BLaER1 (cell line): Measurements from ENCODE around the gene RGSL1.
"Not testable (repeated sequence)": the region's sequence is repeated elsewhere in the genome, so short reads cannot be mapped to it uniquely, and the experiment has no call there.

Experiments used
- H3K27ac ChIP-seq: shearing (Covaris generic); formaldehyde crosslinking; 2 replicates; pipeline ENCODE4 v1.8.1; 2022
- H3K27me3 ChIP-seq: shearing (Covaris generic); formaldehyde crosslinking; 2 replicates; pipeline ENCODE4 v1.8.1; 2022
- H3K36me3 ChIP-seq: shearing (Covaris generic); formaldehyde crosslinking; 2 replicates; pipeline ENCODE4 v1.8.1; 2022
- H3K4me1 ChIP-seq: shearing (Covaris generic); formaldehyde crosslinking; 2 replicates; pipeline ENCODE4 v1.8.1; 2022
- H3K4me2 ChIP-seq: shearing (Covaris generic); formaldehyde crosslinking; 2 replicates; pipeline ENCODE4 v1.8.1; 2022
- H3K4me3 ChIP-seq: shearing (Covaris generic); formaldehyde crosslinking; 2 replicates; pipeline ENCODE4 v1.8.1; 2022
- H3K9ac ChIP-seq: shearing (Covaris generic); formaldehyde crosslinking; 2 replicates; pipeline ENCODE4 v1.8.1; 2022
- H3K9me3 ChIP-seq: shearing (Covaris generic); formaldehyde crosslinking; 2 replicates; pipeline ENCODE4 v1.8.1; 2022
- H4K20me1 ChIP-seq: shearing (Covaris generic); formaldehyde crosslinking; 2 replicates; pipeline ENCODE4 v1.8.1; 2022
- Cebpa-rat ChIP-seq: shearing (Covaris generic); IDR thresholded peaks from 2 replicates; pipeline ENCODE4 v1.8.1; 2022

The RGSL1 gene

GRCh38 chr1:182444497-182444896 is 5.4 kb upstream of the RGSL1 start:
- Histone ChIP-seq H3K4me3 (no peak overlapping the region), H3K9me3 (peaks cover 11% of the 10 kb centered on the region; the same call in 1 of the 2 replicates), H3K4me1 (peaks cover 40% of the 10 kb centered on the region), H3K9ac (no peak overlapping the region), H3K36me3 (no peaks in the 10 kb centered on the region), H3K27me3 (no peaks in the 10 kb centered on the region), H3K27ac (no peak overlapping the region), H4K20me1 (no peaks in the 10 kb centered on the region), H3K4me2 (peak overlapping the region; percentile 43; the same call in 1 of the 2 replicates)
- TF ChIP-seq Cebpa-rat, result no peak

GRCh38 chr1:182446033-182446669 is 3.8 kb upstream of the RGSL1 start:
- H3K27ac ChIP-seq, result peak overlapping the region; percentile 43; the same call in 1 of the 2 replicates
- H3K4me1 ChIP-seq, result peaks cover 35% of the 10 kb centered on the region
- no peaks in the 10 kb centered on the region for H4K20me1 ChIP-seq
- no peak overlapping the region for H3K4me3 ChIP-seq
- no peaks in the 10 kb centered on the region for H3K27me3 ChIP-seq
- H3K9me3 ChIP-seq, result no peaks in the 10 kb centered on the region
- no peaks in the 10 kb centered on the region for H3K36me3 ChIP-seq
- TF ChIP-seq Cebpa-rat, result no peak
- H3K4me2 ChIP-seq, result peak overlapping the region; percentile 43
- 0 out of 2 replicates have a peak overlapping the region, but pooled peaks have one; percentile 55 for H3K9ac ChIP-seq

GRCh38 chr1:182447124-182447523 is 2.8 kb upstream of the RGSL1 start:
- not testable (repeated sequence) for H4K20me1 ChIP-seq, H3K27ac ChIP-seq, H3K27me3 ChIP-seq, H3K4me2 ChIP-seq, H3K4me3 ChIP-seq, H3K36me3 ChIP-seq, H3K9ac ChIP-seq, H3K9me3 ChIP-seq
- peaks cover 26% of the 10 kb centered on the region for H3K4me1 ChIP-seq

- Histone ChIP-seq H3K27ac (no peak overlapping the region), H3K27me3 (no peaks in the 10 kb centered on the region), H3K36me3 (no peaks in the 10 kb centered on the region), H3K4me3 (no peak overlapping the region), H3K9me3 (no peaks in the 10 kb centered on the region), H4K20me1 (no peaks in the 10 kb centered on the region), H3K9ac (no peak overlapping the region), H3K4me2 (no peak overlapping the region), H3K4me1 (peaks cover 22% of the 10 kb centered on the region)
- TF ChIP-seq Cebpa-rat, result no peak
Measured at GRCh38 chr1:182447660-182448059, 2.3 kb upstream of the RGSL1 start.

GRCh38 chr1:182453631-182454030 is 3.7 kb downstream of the RGSL1 start:
- Histone ChIP-seq H3K36me3 (no peaks in the 10 kb centered on the region), H3K4me2 (no peak overlapping the region), H3K9me3 (no peaks in the 10 kb centered on the region), H3K27me3 (no peaks in the 10 kb centered on the region), H3K9ac (no peak overlapping the region), H3K27ac (no peak overlapping the region), H3K4me3 (no peak overlapping the region), H4K20me1 (no peaks in the 10 kb centered on the region), H3K4me1 (no peaks in the 10 kb centered on the region)
- TF ChIP-seq Cebpa-rat, result no peak

GRCh38 chr1:182457844-182458243 is 7.9 kb downstream of the RGSL1 start:
- H3K4me1 ChIP-seq, result no peaks in the 10 kb centered on the region
- H3K27ac ChIP-seq, result no peak overlapping the region
- H3K36me3 ChIP-seq, result no peaks in the 10 kb centered on the region
- H3K27me3 ChIP-seq, result no peaks in the 10 kb centered on the region
- no peak for TF ChIP-seq Cebpa-rat
- no peaks in the 10 kb centered on the region for H4K20me1 ChIP-seq
- no peak overlapping the region for H3K4me2 ChIP-seq
- no peak overlapping the region for H3K9ac ChIP-seq
- H3K4me3 ChIP-seq, result no peak overlapping the region
- H3K9me3 ChIP-seq, result peaks cover 1% of the 10 kb centered on the region; the same call in 1 of the 2 replicates

- Histone ChIP-seq H4K20me1 (no peaks in the 10 kb centered on the region), H3K27me3 (no peaks in the 10 kb centered on the region), H3K9ac (no peak overlapping the region), H3K4me3 (no peak overlapping the region), H3K27ac (no peak overlapping the region), H3K9me3 (peaks cover 9% of the 10 kb centered on the region; the same call in 1 of the 2 replicates), H3K4me2 (no peak overlapping the region), H3K4me1 (no peaks in the 10 kb centered on the region), H3K36me3 (no peaks in the 10 kb centered on the region)
- TF ChIP-seq Cebpa-rat, result no peak
Measured at GRCh38 chr1:182459949-182460348, 10.0 kb downstream of the RGSL1 start.

GRCh38 chr1:182460550-182460951 is 10.6 kb downstream of the RGSL1 start:
- Histone ChIP-seq H3K36me3 (no peaks in the 10 kb centered on the region), H3K4me2 (no peak overlapping the region), H3K9me3 (peaks cover 9% of the 10 kb centered on the region; the same call in 1 of the 2 replicates), H3K9ac (no peak overlapping the region), H3K4me3 (no peak overlapping the region), H3K27me3 (no peaks in the 10 kb centered on the region), H4K20me1 (no peaks in the 10 kb centered on the region), H3K27ac (no peak overlapping the region), H3K4me1 (no peaks in the 10 kb centered on the region)
- no peak for TF ChIP-seq Cebpa-rat

- Histone ChIP-seq H3K9ac (no peak overlapping the region), H3K4me3 (no peak overlapping the region), H3K27ac (no peak overlapping the region), H4K20me1 (no peaks in the 10 kb centered on the region), H3K36me3 (no peaks in the 10 kb centered on the region), H3K27me3 (no peaks in the 10 kb centered on the region), H3K4me2 (no peak overlapping the region), H3K4me1 (peaks cover 34% of the 10 kb centered on the region), H3K9me3 (peaks cover 31% of the 10 kb centered on the region)
- no peak for TF ChIP-seq Cebpa-rat
Measured at GRCh38 chr1:182473556-182473955, 23.6 kb downstream of the RGSL1 start.

GRCh38 chr1:182476625-182477024 is 26.7 kb downstream of the RGSL1 start:
- H3K4me2 ChIP-seq, result peak overlapping the region; percentile 66; the same call in 1 of the 2 replicates
- H3K4me1 ChIP-seq, result peaks cover 44% of the 10 kb centered on the region
- H3K36me3 ChIP-seq, result no peaks in the 10 kb centered on the region
- H3K27ac ChIP-seq, result 0 out of 2 replicates have a peak overlapping the region, but pooled peaks have one; percentile 23
- no peaks in the 10 kb centered on the region for H3K27me3 ChIP-seq
- H3K9ac ChIP-seq, result no peak overlapping the region
- H4K20me1 ChIP-seq, result no peaks in the 10 kb centered on the region
- H3K4me3 ChIP-seq, result no peak overlapping the region
- TF ChIP-seq Cebpa-rat, result no peak
- peaks cover 59% of the 10 kb centered on the region for H3K9me3 ChIP-seq
